ENCODE measurements around the gene CCDC87.

GRCh38 chr11:66600631-66601233 lies 7.9 kb upstream of the CCDC87 start:
- TF ChIP-seq POLR2AphosphoS5 (IDR thresholded peaks at IDR 0.05; ENCODE audit: low read depth, low read length) (no peak), POLR2A (IDR thresholded peaks at IDR 0.05; ENCODE audit: low read depth, low read length) (no peak), TAF1 (IDR thresholded peaks at IDR 0.05; ENCODE audit: borderline replicate concordance, low read depth, low read length) (no peak)

Data from GM12892 (cell line).